Ishikawa (cell line): Measurements from ENCODE around the gene CMTM8.
A peak's percentile ranks its signal among the peaks of the same experiment; 100 is the strongest.

Experiments
- CEBPB ChIP-seq: IDR thresholded peaks from 2 replicates; pipeline ENCODE4 v1.6.1; 2012
- CREB1 ChIP-seq: IDR thresholded peaks from 2 replicates; pipeline ENCODE4 v1.6.1; 2012; ENCODE audit warnings: low read depth
- EP300 ChIP-seq: IDR thresholded peaks from 2 replicates; pipeline ENCODE4 v1.6.1; 2012; ENCODE audit warnings: borderline replicate concordance
- FOXM1 ChIP-seq: IDR thresholded peaks from 2 replicates; pipeline ENCODE4 v1.6.1; 2012; ENCODE audit warnings: low read depth, borderline replicate concordance
- NFIC ChIP-seq: IDR thresholded peaks from 2 replicates; pipeline ENCODE4 v1.6.1; 2012
- RAD21 ChIP-seq: IDR thresholded peaks from 2 replicates; pipeline ENCODE4 v1.6.1; 2012; ENCODE audit warnings: low read depth
- TAF1 ChIP-seq: IDR thresholded peaks from 2 replicates; pipeline ENCODE4 v1.6.1; 2012; ENCODE audit warnings: low read depth, mild to moderate bottlenecking
- TCF12 ChIP-seq: IDR thresholded peaks from 2 replicates; pipeline ENCODE4 v1.6.1; 2012; ENCODE audit warnings: low read depth
- TEAD4 ChIP-seq: IDR thresholded peaks from 2 replicates; pipeline ENCODE4 v1.6.1; 2012
- YY1 ChIP-seq: IDR thresholded peaks from 2 replicates; pipeline ENCODE4 v1.6.1; 2012; ENCODE audit warnings: low read depth
- ZBTB7A ChIP-seq: IDR thresholded peaks from 2 replicates; pipeline ENCODE4 v1.6.1; 2012; ENCODE audit warnings: low read depth
- TF ChIP-seq, protein P1 (sequence below): IDR thresholded peaks from 2 replicates; pipeline ENCODE4 v1.6.1; 2012
- TF ChIP-seq, protein P2 (sequence below): IDR thresholded peaks from 2 replicates; pipeline ENCODE4 v1.6.1; 2012; ENCODE audit warnings: low read depth, mild to moderate bottlenecking
- TF ChIP-seq, protein P3 (sequence below): IDR thresholded peaks from 2 replicates; pipeline ENCODE4 v1.6.1; 2012

DNA sequence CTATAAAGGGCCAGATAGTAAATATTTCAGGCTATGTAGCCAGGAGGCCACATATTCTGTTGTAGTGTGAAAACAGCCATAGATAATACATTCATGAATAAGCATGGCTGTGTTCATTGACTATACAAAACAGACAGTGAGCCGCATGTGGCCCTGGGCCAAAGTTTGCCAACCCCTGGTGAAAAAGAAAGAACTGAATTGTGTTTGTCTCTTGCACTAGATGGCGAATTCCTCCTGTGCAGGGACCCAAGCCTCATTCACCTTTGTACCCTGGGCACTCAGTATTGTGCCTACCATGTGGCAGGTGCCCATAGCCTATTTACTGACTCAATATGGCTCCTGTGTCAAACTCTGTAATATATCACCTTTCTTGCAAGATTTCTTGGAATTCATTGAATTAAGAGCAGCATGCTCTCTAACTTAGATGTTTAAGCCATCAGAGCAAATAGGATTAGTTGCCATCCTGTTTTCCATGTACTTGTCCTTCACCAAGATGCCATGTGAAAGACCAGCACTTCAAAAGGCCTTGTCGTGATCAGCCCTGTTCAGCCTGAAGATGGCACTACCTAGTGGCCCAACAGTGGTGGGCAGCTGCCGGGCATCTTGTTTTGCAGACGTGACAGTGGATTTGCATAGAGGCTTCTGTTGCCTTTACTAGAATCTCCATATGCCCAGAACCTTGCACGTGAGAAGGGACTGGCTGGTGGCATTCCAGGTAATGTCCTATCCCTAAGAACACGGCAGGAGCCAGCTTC lies 102.3 kb downstream of the CMTM8 start:
- TF ChIP-seq, protein P1, sequence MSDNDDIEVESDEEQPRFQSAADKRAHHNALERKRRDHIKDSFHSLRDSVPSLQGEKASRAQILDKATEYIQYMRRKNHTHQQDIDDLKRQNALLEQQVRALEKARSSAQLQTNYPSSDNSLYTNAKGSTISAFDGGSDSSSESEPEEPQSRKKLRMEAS: no peak
- 0 out of 2 replicates have a peak, but pooled peaks have one; percentile 4 for TF ChIP-seq RAD21
- TF ChIP-seq TEAD4: no peak
- TF ChIP-seq TAF1: no peak
- TF ChIP-seq, protein P2, sequence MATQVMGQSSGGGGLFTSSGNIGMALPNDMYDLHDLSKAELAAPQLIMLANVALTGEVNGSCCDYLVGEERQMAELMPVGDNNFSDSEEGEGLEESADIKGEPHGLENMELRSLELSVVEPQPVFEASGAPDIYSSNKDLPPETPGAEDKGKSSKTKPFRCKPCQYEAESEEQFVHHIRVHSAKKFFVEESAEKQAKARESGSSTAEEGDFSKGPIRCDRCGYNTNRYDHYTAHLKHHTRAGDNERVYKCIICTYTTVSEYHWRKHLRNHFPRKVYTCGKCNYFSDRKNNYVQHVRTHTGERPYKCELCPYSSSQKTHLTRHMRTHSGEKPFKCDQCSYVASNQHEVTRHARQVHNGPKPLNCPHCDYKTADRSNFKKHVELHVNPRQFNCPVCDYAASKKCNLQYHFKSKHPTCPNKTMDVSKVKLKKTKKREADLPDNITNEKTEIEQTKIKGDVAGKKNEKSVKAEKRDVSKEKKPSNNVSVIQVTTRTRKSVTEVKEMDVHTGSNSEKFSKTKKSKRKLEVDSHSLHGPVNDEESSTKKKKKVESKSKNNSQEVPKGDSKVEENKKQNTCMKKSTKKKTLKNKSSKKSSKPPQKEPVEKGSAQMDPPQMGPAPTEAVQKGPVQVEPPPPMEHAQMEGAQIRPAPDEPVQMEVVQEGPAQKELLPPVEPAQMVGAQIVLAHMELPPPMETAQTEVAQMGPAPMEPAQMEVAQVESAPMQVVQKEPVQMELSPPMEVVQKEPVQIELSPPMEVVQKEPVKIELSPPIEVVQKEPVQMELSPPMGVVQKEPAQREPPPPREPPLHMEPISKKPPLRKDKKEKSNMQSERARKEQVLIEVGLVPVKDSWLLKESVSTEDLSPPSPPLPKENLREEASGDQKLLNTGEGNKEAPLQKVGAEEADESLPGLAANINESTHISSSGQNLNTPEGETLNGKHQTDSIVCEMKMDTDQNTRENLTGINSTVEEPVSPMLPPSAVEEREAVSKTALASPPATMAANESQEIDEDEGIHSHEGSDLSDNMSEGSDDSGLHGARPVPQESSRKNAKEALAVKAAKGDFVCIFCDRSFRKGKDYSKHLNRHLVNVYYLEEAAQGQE: no peak
- no peak for TF ChIP-seq EP300
- TF ChIP-seq YY1: no peak
- no peak for TF ChIP-seq NFIC
- no peak for TF ChIP-seq CREB1
- TF ChIP-seq TCF12: no peak
- TF ChIP-seq ZBTB7A: no peak
- no peak for TF ChIP-seq CEBPB
- TF ChIP-seq, protein P3, sequence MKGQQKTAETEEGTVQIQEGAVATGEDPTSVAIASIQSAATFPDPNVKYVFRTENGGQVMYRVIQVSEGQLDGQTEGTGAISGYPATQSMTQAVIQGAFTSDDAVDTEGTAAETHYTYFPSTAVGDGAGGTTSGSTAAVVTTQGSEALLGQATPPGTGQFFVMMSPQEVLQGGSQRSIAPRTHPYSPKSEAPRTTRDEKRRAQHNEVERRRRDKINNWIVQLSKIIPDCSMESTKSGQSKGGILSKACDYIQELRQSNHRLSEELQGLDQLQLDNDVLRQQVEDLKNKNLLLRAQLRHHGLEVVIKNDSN: no peak
- TF ChIP-seq FOXM1: no peak
